HEK293T (cell line): ENCODE results near the gene SNRPB2.

ENCODE experiments used
- CTCF ChIA-PET: fragments of 350-600 bp; formaldehyde crosslinking; extraction: SDS; loops from one replicate; lab custom pipeline; 2021; ENCODE audit warnings: antibody characterized with exemption, inconsistent platforms; lab: Yijun Ruan, JAX
- POLR2A ChIA-PET: fragments of 350-600 bp; formaldehyde crosslinking; extraction: SDS; loops from one replicate; lab custom pipeline; 2020; ENCODE audit warnings: antibody characterized with exemption, inconsistent platforms; lab: Yijun Ruan, JAX
- DNase-seq: peaks from one replicate; pipeline ENCODE4 v3.0.0; 2012; ENCODE audit warnings: mixed read lengths; ENCODE audit errors: extremely low spot score
- ARNT ChIP-seq: fragments of 450-650 bp; IDR thresholded peaks from 2 replicates; pipeline ENCODE4 v1.6.1; 2017; ENCODE audit warnings: mild to moderate bottlenecking
- BHLHE40 ChIP-seq: fragments of 450-650 bp; IDR thresholded peaks from 2 replicates; pipeline ENCODE4 v1.6.1; 2016; ENCODE audit warnings: mild to moderate bottlenecking, moderate library complexity, borderline replicate concordance
- CTBP1 ChIP-seq: fragments of 450-650 bp; IDR thresholded peaks from 2 replicates; pipeline ENCODE4 v1.6.1; 2016; ENCODE audit warnings: borderline replicate concordance
- ELF4 ChIP-seq: fragments of 450-650 bp; IDR thresholded peaks from 2 replicates; pipeline ENCODE4 v1.6.1; 2017; ENCODE audit warnings: antibody characterized with exemption
- FOXA1 ChIP-seq: fragments of 450-650 bp; IDR thresholded peaks from 2 replicates; pipeline ENCODE4 v1.6.1; 2016; ENCODE audit warnings: mild to moderate bottlenecking
- FOXK2 ChIP-seq: fragments of 450-650 bp; IDR thresholded peaks from 2 replicates; pipeline ENCODE4 v1.6.1; 2016; ENCODE audit warnings: mild to moderate bottlenecking
- FOXM1 ChIP-seq: fragments of 450-650 bp; IDR thresholded peaks from 2 replicates; pipeline ENCODE4 v1.6.1; 2017; ENCODE audit warnings: mild to moderate bottlenecking, borderline replicate concordance
- HDGF ChIP-seq: fragments of 450-650 bp; IDR thresholded peaks from 2 replicates; pipeline ENCODE4 v1.6.1; 2017; ENCODE audit warnings: antibody characterized with exemption, borderline replicate concordance
- L3MBTL2 ChIP-seq: fragments of 450-650 bp; conservative IDR thresholded peaks from 2 replicates; pipeline ENCODE4 v1.6.1; 2016; ENCODE audit warnings: mild to moderate bottlenecking
- LEF1 ChIP-seq: fragments of 450-650 bp; IDR thresholded peaks from 2 replicates; pipeline ENCODE4 v1.6.1; 2017; ENCODE audit warnings: mild to moderate bottlenecking, borderline replicate concordance
- NFRKB ChIP-seq: fragments of 450-650 bp; IDR thresholded peaks from 2 replicates; pipeline ENCODE4 v1.6.1; 2016; ENCODE audit warnings: mild to moderate bottlenecking, moderate library complexity
- PKNOX1 ChIP-seq: fragments of 450-650 bp; IDR thresholded peaks from 2 replicates; pipeline ENCODE4 v1.6.1; 2016
- SP1 ChIP-seq: fragments of 450-650 bp; IDR thresholded peaks from 2 replicates; pipeline ENCODE4 v1.6.1; 2017
- SUZ12 ChIP-seq: fragments of 450-650 bp; IDR thresholded peaks from 2 replicates; pipeline ENCODE4 v1.6.1; 2016; ENCODE audit warnings: mild to moderate bottlenecking
- TARDBP ChIP-seq: fragments of 450-650 bp; IDR thresholded peaks from 2 replicates; pipeline ENCODE4 v1.6.1; 2016
- ZNF384 ChIP-seq: fragments of 450-650 bp; IDR thresholded peaks from 2 replicates; pipeline ENCODE4 v1.6.1; 2016

The SNRPB2 gene

GRCh38 chr20:16748308-16748900, 18.6 kb downstream of the SNRPB2 start, which contains the start of gene OTOR:
OTOR (plus strand) TSS chr20:16748358; CDS start chr20:16748402, 44 bp downstream.
- POLR2A ChIA-PET = no interaction called here
- CTCF ChIA-PET = interaction anchor here (0.6 kb wide), 1 partner anchor 26 kb away, joined by 8 read pairs; no protein-coding TSS in a partner anchor

GRCh38 chr20:16749573-16749972, 19.7 kb downstream of the SNRPB2 start:
- ChIA-PET POLR2A (no interaction called here), CTCF (no interaction called here)
- DNase-seq = peak; percentile 30
- no peak for TF ChIP-seq FOXA1
- no peak for TF ChIP-seq FOXM1

More at GRCh38 chr20:16748308-16748900, 18.6 kb downstream of the SNRPB2 start, which contains the start of gene OTOR:
- no peak for TF ChIP-seq FOXK2
- no peak for TF ChIP-seq NFRKB
- TF ChIP-seq FOXM1 = no peak
- no peak for DNase-seq

- TF ChIP-seq SUZ12 (no peak), FOXM1 (no peak), CTBP1 (no peak), PKNOX1 (no peak), ZNF384 (no peak), LEF1 (no peak), NFRKB (no peak), HDGF (no peak), ARNT (no peak), FOXK2 (no peak), ELF4 (no peak), L3MBTL2 (no peak), BHLHE40 (no peak), SP1 (no peak), FOXA1 (no peak), TARDBP (no peak)
- ChIA-PET POLR2A (no interaction called here), CTCF (interaction anchor here (1.0 to 1.1 kb wide), 2 partner anchors 8 to 9 kb away, joined by 3 to 4 read pairs; no protein-coding TSS in a partner anchor)
- DNase-seq = no peak
Measured at GRCh38 chr20:16752082-16752481, 22.3 kb downstream of the SNRPB2 start.

GRCh38 chr20:16752901-16753300, 23.1 kb downstream of the SNRPB2 start:
- CTCF ChIA-PET = no interaction called here
- DNase-seq = no peak

GRCh38 chr20:16758454-16759180, 28.8 kb downstream of the SNRPB2 start:
- CTCF ChIA-PET = no interaction called here
- DNase-seq = no peak
- TF ChIP-seq ARNT = no peak
- TF ChIP-seq L3MBTL2 = no peak
- no peak for TF ChIP-seq FOXA1
- no peak for TF ChIP-seq FOXM1
- TF ChIP-seq LEF1 = no peak
- POLR2A ChIA-PET = no interaction called here

More at GRCh38 chr20:16752901-16753300, 23.1 kb downstream of the SNRPB2 start:
- TF ChIP-seq FOXA1 = no peak
- TF ChIP-seq BHLHE40 = no peak
- TF ChIP-seq CTBP1 = no peak
- TF ChIP-seq PKNOX1 = no peak
- no peak for TF ChIP-seq SP1
- POLR2A ChIA-PET = no interaction called here

GRCh38 chr20:16759181-16759563, 29.3 kb downstream of the SNRPB2 start:
- POLR2A ChIA-PET = no interaction called here
- DNase-seq = no peak
- CTCF ChIA-PET = no interaction called here
- no peak for TF ChIP-seq TARDBP
- TF ChIP-seq LEF1 = no peak
- no peak for TF ChIP-seq ARNT
- TF ChIP-seq ELF4 = no peak
- TF ChIP-seq ZNF384 = no peak
- TF ChIP-seq NFRKB = no peak
- no peak for TF ChIP-seq HDGF
- TF ChIP-seq FOXK2 = no peak
- no peak for TF ChIP-seq L3MBTL2

GRCh38 chr20:16760431-16761304, 30.8 kb downstream of the SNRPB2 start:
- ChIA-PET POLR2A (no interaction called here), CTCF (interaction anchor here (0.7 to 1.2 kb wide), 5 partner anchors 9 to 242 kb away, joined by 3 to 6 read pairs (median 4); no protein-coding TSS in a partner anchor)
- TF ChIP-seq SP1 = no peak
- TF ChIP-seq ARNT = no peak
- no peak for TF ChIP-seq L3MBTL2
- no peak for TF ChIP-seq FOXK2
- TF ChIP-seq ZNF384 = no peak
- TF ChIP-seq BHLHE40 = no peak
- TF ChIP-seq NFRKB = no peak
- TF ChIP-seq LEF1 = no peak
- no peak for TF ChIP-seq SUZ12
- no peak for TF ChIP-seq TARDBP
- TF ChIP-seq FOXM1 = no peak
- TF ChIP-seq HDGF = no peak
- no peak for TF ChIP-seq CTBP1
- no peak for TF ChIP-seq PKNOX1
- no peak for TF ChIP-seq ELF4
- DNase-seq = no peak
